Large intestine (tissue), 3 donors: ENCODE data around the gene OR10H2. TPM values are rescaled to one million over a fixed set of nuclear protein-coding genes. Genes with fewer than 3 reads are reported as not detected.

ENCODE experiments used
- DNase-seq, 2 donors: peaks; one replicate each; pipeline versions ENCODE4 v3.0.0 to v3.0.0-alpha.2; 2013
- H3K27ac ChIP-seq: one replicate; pipeline ENCODE4 v1.5.1; 2013; ENCODE audit warnings: low read length
- H3K27me3 ChIP-seq: 2 replicates; pipeline ENCODE4 v1.6.1; 2013; ENCODE audit warnings: low read length; ENCODE audit not compliant: control insufficient read depth, insufficient read depth
- H3K36me3 ChIP-seq: 2 replicates; pipeline ENCODE4 v1.6.1; 2013; ENCODE audit warnings: low read length; ENCODE audit not compliant: control insufficient read depth, insufficient read depth
- H3K4me1 ChIP-seq: one replicate; pipeline ENCODE4 v1.6.1; 2013; ENCODE audit warnings: low read length; ENCODE audit not compliant: control insufficient read depth, insufficient read depth
- H3K4me3 ChIP-seq: one replicate; pipeline ENCODE4 v1.5.1; 2013; ENCODE audit warnings: low read length
- H3K9me3 ChIP-seq: one replicate; pipeline ENCODE4 v1.6.1; 2013; ENCODE audit warnings: mild to moderate bottlenecking, low read depth, low read length, moderate library complexity; ENCODE audit not compliant: control insufficient read depth
- WGBS: methylation state at CpG from one replicate; pipeline ENCODE4 v1.1.5; 2013; ENCODE audit warnings: low lambda C conversion rate; ENCODE audit not compliant: insufficient coverage; 5-methylcytosine and 5-hydroxymethylcytosine counted together
- polyA plus RNA-seq: library from polyadenylated mRNA; unstranded; fragments of 120-200 nt; gene quantifications from one replicate; pipeline ENCODE4 v1.2.1, GENCODE V29; 2013

OR10H2 gene
- polyA plus RNA-seq, 1 donor: not detected

DNA sequence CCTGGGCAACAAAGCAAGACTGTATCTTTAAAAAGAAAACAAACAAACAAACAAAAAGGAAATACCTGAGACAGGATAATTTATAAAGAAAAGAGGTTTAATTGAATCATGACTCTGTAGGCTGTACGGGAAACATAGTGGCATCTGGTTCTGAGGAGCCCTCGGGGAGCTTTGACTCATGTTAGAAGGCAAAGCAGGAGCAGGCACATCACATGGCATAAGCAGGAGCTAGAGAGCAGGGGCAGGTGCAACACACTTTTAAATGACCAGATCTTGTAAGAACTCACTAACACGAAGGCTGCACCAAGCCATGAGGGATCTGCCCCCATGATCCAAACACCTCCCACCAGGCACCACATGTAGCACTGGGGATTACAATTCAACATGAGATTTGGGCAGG is 13.2 kb upstream of the OR10H2 start:
- Histone ChIP-seq H3K36me3 (no peaks in the 10 kb centered on the region), H3K27me3 (no peaks in the 10 kb centered on the region), H3K27ac (no peak overlapping the region), H3K9me3 (no peaks in the 10 kb centered on the region), H3K4me3 (no peak overlapping the region), H3K4me1 (no peaks in the 10 kb centered on the region)
- no CpG with 5 or more reads among the region's 3 CpGs for WGBS
- no peak for DNase-seq

DNA sequence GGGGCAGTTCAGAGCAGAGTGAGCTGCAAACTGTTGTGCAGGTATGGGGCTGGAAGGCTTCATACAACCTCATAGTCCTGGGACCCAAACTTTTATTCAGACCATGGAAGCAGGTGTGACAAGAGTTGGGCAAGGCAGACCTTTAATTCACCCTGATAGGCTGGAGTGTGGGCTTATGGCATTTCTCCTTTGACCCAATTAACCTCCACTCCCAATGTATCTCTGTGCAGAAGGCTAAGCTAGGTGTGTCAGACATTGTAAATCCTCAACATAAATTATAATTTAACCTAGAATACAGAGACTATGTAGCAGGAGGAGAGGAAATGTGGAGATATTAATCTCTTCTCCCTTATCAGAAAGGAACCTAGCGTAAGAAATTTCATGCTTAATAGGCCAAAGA is 12.2 kb upstream of the OR10H2 start:
- no peak overlapping the region for H3K4me3 ChIP-seq
- H3K27me3 ChIP-seq: peaks cover under 1% of the 10 kb centered on the region
- no peaks in the 10 kb centered on the region for H3K4me1 ChIP-seq
- no peak overlapping the region for H3K27ac ChIP-seq
- DNase-seq: no peak
- H3K9me3 ChIP-seq: no peaks in the 10 kb centered on the region
- WGBS: no CpG with 5 or more reads among the region's 1 CpG
- H3K36me3 ChIP-seq: no peaks in the 10 kb centered on the region

DNA sequence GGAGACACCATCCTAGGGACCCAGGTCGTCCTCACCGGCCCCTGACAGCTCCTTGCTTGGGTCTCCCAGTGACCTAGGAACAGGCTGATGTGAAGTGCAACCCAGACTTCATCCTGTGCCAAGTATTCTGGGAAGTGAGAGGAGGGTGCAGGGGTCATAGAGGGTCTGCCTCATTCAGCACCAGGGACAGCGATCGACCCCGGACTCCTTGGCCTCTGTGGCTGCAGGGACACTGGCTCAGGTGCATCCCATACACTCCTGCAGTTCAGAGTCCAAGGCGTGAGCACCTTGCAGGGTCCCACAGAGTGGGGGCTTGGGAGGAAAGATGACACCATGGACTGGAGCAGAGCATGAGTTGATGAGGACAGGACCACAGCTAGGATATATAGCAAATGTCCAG is 10.0 kb upstream of the OR10H2 start:
- WGBS: no CpG with 5 or more reads among the region's 6 CpGs
- DNase-seq: no peak
- H3K4me3 ChIP-seq: no peak overlapping the region

DNA sequence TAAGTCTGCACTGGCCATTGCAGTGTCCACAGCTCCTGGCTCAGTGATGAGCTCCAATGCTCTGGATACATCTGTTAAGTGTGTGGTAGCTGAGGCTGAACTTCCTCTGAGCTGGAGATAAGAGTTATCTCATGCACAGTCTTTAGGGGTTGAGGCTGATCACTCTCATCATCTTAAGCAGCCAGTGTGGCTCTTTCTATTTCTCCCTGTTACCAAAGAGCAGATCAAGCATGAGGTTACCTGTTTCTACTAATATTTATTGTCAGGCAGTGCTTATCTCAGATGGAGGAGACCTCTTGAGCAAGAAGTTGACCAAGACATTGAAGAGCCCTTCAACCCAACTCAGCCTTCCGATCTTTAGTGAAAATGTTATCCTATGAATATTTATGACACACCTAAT is 6.6 kb upstream of the OR10H2 start:
- Histone ChIP-seq H3K27me3 (peaks cover 13% of the 10 kb centered on the region), H3K4me1 (no peaks in the 10 kb centered on the region), H3K36me3 (no peaks in the 10 kb centered on the region), H3K27ac (no peak overlapping the region), H3K9me3 (no peaks in the 10 kb centered on the region), H3K4me3 (no peak overlapping the region)
- WGBS: no CpG with 5 or more reads among the region's 1 CpG
- no peak for DNase-seq

More for the DNA sequence above, 10.0 kb upstream of the OR10H2 start:
- Histone ChIP-seq H3K27me3 (peaks cover 6% of the 10 kb centered on the region), H3K27ac (no peak overlapping the region), H3K4me1 (no peaks in the 10 kb centered on the region), H3K9me3 (no peaks in the 10 kb centered on the region), H3K36me3 (no peaks in the 10 kb centered on the region)

DNA sequence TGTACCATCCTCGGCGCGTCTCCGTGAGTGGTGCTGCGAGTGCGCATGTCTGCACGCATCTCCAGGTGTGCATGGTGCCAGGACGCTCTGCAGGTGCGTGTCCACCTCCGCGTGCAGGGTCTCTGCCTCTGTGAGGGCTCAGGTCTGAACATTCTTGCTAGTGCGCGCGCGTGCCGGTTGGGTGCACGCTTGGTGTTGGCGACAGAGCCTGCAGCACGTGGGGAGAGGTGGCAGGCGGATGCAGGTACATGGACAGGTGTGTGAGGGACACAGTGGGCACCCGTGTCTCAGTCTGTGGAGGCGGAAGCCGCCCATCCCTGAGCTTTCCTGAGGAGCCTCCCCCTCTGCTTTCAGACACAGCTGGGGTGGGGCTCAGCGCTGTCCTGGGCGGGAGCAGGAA is 4.9 kb upstream of the OR10H2 start:
- no peak for DNase-seq
- no peak overlapping the region for H3K4me3 ChIP-seq
- H3K27me3 ChIP-seq: peaks cover 13% of the 10 kb centered on the region
- H3K4me1 ChIP-seq: no peaks in the 10 kb centered on the region
- WGBS: no CpG with 5 or more reads among the region's 25 CpGs
- H3K9me3 ChIP-seq: no peaks in the 10 kb centered on the region
- H3K27ac ChIP-seq: no peak overlapping the region
- H3K36me3 ChIP-seq: no peaks in the 10 kb centered on the region

DNA sequence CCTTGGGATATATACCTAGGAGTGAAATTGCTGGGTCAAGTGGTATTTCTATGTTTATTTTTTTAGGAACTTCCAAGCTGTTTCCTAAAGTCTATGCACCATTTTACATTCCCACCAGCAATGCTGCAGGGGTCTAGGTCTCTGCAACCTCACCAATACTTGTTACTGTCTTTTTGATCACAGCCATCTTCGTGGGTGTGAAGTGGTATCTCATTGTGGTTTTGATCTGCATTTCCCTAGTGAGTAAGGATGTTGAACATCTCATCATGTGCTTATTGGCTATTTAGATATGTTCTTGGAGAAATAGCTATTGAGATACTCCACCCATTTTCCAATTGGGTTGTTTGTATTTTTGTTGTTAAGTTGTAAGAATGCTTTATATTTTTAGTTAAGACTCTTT is 2.7 kb downstream of the OR10H2 start:
- no peaks in the 10 kb centered on the region for H3K27me3 ChIP-seq
- no peak for DNase-seq
- H3K4me1 ChIP-seq: no peaks in the 10 kb centered on the region
- H3K36me3 ChIP-seq: no peaks in the 10 kb centered on the region
- WGBS: no CpG with 5 or more reads among the region's 1 CpG
- H3K27ac ChIP-seq: no peak overlapping the region
- H3K9me3 ChIP-seq: no peaks in the 10 kb centered on the region
- no peak overlapping the region for H3K4me3 ChIP-seq

DNA sequence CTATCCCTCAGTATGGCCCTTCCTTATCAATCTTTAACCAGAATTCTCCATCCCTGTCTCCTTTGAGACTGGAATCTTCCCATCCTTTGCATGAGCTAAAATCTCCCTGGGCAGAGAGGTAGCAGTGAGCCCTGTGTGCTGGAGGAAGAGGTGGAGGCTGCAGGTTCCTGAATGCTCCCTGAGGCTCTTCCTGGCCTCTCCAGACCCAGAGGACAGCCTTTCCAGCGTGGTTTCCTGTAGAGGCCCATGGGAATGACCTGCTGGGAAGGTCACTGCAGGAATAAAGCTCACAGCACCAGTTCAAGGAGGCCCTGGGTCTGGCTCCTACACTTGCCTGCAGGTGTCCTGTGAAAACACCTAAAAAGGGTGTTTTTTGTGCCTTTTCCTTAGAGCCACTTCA is 4.6 kb downstream of the OR10H2 start:
- H3K36me3 ChIP-seq: no peaks in the 10 kb centered on the region
- no CpG with 5 or more reads among the region's 1 CpG for WGBS
- DNase-seq: no peak
- no peak overlapping the region for H3K4me3 ChIP-seq
- no peaks in the 10 kb centered on the region for H3K9me3 ChIP-seq
- H3K27ac ChIP-seq: no peak overlapping the region
- no peaks in the 10 kb centered on the region for H3K27me3 ChIP-seq
- no peaks in the 10 kb centered on the region for H3K4me1 ChIP-seq

DNA sequence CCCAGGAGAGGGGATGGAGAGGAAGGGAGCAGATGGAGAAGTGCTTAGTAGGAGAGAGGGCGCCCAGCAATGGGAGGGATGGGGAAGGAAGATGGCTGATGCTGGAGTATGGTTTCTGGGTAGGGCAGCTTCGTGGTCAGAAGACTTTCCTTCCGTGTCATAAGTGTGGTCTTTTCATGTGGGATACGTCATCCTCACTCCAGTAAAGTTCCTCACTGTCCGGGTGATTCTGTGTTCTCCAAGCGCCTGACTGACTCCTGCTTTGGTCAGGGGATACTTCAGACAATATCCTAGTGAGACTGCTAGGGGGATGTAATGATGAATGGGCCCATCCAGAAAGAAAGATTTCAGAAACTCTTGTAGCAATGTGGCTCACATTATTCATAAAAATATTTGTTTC is 6.1 kb downstream of the OR10H2 start:
- H3K36me3 ChIP-seq: no peaks in the 10 kb centered on the region
- DNase-seq: no peak
- no peaks in the 10 kb centered on the region for H3K27me3 ChIP-seq
- H3K4me3 ChIP-seq: no peak overlapping the region
- H3K9me3 ChIP-seq: no peaks in the 10 kb centered on the region
- no peak overlapping the region for H3K27ac ChIP-seq
- no peaks in the 10 kb centered on the region for H3K4me1 ChIP-seq
- no CpG with 5 or more reads among the region's 6 CpGs for WGBS

DNA sequence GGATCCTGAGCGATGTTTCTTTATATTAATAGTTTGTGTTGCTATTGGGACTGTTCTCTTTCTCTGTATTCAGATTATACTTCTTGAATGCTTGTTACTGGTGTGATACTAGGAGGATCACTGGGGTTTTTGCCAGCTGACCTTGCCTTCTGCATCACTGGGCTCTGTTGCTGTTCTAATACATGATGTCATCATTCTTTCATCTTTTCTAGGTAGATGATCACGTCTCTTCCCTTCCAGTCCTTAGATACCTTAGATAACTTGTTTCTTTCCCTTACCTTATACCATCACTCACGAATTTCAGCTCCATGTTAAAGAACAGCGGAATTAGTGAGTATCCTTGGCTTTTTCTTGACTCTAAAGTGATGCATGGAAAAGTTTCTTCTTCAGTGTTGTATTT is 9.9 kb downstream of the OR10H2 start, which contains the start of gene OR10H3:
TSS of gene OR10H3 (plus strand) at position 264 of the 400 bp plus-strand sequence. CDS start 3,408 bp downstream, outside the sequence.
- no peak within 1 kb of the TSS for H3K4me3 ChIP-seq
- DNase-seq: no peak
- H3K27me3 ChIP-seq: no peaks in the 10 kb centered on the region
- H3K4me1 ChIP-seq: no peaks in the 10 kb centered on the region
- peaks cover 5% of the 10 kb centered on the region for H3K9me3 ChIP-seq
- H3K27ac ChIP-seq: no peak within 1 kb of the TSS
- no peaks in the 10 kb centered on the region for H3K36me3 ChIP-seq
- WGBS: 86% methylated on average over 2 of the region's 4 CpGs

DNA sequence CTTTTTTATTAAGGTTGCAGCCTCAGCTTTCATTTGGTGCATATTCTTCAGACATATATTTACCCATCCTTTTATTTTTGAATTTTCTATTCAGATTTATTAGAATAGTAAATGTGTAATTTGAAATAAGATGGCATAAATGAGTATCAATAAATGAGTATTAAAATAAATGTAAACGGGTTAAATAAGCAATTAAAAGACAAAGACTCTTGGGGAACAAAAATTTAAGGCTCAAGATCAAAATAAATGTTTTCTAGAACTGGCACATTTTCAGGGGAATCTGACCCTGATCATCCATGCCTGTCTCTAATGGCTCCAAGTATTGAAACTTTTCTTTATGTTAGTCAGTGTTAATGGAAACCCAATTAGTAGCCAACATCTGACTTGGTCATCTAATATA is 13.0 kb downstream of the OR10H2 start:
- H3K27me3 ChIP-seq: no peaks in the 10 kb centered on the region
- peaks cover 5% of the 10 kb centered on the region for H3K9me3 ChIP-seq
- no peaks in the 10 kb centered on the region for H3K36me3 ChIP-seq
- no peak for DNase-seq
- no peak overlapping the region for H3K4me3 ChIP-seq
- WGBS: 50% methylated on average over 1 of the region's 1 CpG
- no peak overlapping the region for H3K27ac ChIP-seq
- no peaks in the 10 kb centered on the region for H3K4me1 ChIP-seq

DNA sequence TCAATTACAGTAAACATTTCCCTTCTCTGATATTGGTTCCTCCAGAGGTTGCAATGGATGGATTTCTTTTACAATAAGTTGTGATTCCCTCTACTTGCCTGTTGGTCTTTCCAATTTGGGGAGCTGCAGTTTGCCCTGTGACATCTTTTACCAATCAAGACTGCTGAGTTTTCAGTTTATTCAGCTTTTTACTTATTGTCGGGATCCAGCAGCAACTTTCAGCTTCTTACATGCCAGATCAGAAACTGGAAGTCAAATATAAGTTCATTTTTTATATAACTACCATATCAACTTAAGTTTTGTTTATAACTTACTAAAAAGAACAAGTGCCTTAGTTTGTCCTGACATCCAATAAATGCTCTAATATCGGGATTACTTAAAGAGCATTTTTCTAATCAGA is 20.4 kb downstream of the OR10H2 start:
- Histone ChIP-seq H3K4me1 (no peaks in the 10 kb centered on the region), H3K27ac (no peak overlapping the region), H3K9me3 (no peaks in the 10 kb centered on the region), H3K36me3 (no peaks in the 10 kb centered on the region), H3K27me3 (peaks cover 9% of the 10 kb centered on the region), H3K4me3 (no peak overlapping the region)
- DNase-seq: no peak
- 100% methylated on average over 1 of the region's 2 CpGs for WGBS
